HG03460 (cell line): ENCODE data around the gene TMEM272.

ENCODE experiments used
- ATAC-seq: cut with Tn5 transposase; IDR thresholded peaks from one replicate; pipeline ENCODE4 v1.9.1; 2021; ENCODE audit not compliant: unreplicated experiment

Gene TMEM272

DNA sequence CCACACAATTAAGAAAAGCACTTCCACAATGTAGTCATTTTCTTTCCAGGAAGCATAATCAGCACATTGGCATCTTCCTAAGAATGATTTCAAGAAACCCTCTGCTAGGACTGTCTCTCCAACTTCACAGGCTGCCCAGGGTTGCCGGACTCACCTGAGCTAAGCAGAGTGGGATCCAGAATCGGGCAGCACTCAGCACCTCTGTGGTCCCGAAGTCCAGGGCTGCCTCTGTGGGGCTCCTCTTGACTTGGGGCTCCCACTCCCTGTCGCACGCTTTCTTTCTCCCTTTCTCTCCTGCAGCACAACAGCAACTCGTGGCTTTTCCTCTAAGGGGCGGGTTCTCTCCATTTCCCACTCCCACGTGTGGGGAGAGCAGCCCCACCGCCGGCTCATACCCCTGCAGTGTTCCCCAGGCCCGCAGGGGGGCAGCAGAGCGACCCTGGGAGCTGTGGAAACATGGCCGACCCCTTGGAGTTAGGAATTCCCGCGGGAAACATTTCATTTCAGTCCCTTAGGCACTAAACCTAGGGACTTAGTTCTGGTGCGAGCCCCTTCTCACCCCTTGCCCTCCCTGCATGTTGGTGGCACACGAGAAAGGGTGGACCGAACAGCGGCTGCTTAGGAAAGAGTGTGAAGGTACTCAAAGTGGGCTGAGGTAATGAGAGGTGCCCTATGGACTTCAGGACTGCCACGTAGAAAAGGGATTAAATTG, at the start of gene TMEM272:
TMEM272 (minus strand) TSS at position 316 of the 712 bp plus-strand sequence. CDS start 6,647 bp downstream, outside the sequence.
- no peak for ATAC-seq

GRCh38 chr13:51894239-51894638, 49.3 kb upstream of the TMEM272 start:
- no peak for ATAC-seq

GRCh38 chr13:51892657-51893056, 47.7 kb upstream of the TMEM272 start:
- no peak for ATAC-seq

DNA sequence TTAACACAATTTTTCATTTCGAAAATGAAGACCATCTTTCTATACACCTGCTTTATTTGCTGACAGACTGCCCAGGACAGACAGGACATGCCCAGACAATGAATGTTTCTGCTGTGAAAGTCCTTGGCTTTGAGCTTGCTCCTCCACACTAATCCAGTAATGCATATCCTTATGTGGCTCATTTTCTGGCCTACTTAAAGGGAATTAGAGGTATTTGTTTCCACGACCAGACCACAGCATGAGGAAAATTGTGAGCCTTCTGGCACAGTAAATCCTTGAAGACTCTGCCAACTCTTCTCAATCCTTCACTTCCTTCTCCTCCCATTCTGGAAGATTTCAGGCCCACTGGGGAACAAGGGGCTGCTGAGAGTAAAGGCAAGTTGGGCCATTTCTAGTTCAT, 42.5 kb upstream of the TMEM272 start:
- no peak for ATAC-seq

- ATAC-seq, result no peak
Measured at GRCh38 chr13:51885651-51886050, 40.7 kb upstream of the TMEM272 start.

- ATAC-seq, result no peak
Measured at GRCh38 chr13:51883226-51883600, 38.2 kb upstream of the TMEM272 start.

- no peak for ATAC-seq
Measured at GRCh38 chr13:51882570-51883225, 37.7 kb upstream of the TMEM272 start.

DNA sequence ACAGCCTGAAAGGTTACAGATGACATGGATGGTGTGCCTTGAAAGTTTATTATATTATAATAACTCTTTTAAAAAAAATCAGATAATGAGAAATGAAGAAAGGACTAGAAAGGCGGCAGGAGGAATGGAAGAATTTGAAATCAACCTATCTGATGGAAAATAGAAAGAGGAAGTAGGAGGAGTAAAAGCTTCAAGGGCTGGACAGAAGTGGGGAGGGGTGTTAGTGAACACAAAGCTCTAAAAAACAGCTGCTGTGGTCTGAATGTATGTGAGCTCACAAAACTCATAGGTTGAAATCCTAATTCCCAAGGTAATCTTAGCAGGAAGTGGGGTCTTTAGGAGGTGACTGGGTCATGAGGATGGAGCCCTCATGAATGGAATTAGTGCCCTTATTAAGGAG, 36.3 kb upstream of the TMEM272 start:
- ATAC-seq, result no peak

DNA sequence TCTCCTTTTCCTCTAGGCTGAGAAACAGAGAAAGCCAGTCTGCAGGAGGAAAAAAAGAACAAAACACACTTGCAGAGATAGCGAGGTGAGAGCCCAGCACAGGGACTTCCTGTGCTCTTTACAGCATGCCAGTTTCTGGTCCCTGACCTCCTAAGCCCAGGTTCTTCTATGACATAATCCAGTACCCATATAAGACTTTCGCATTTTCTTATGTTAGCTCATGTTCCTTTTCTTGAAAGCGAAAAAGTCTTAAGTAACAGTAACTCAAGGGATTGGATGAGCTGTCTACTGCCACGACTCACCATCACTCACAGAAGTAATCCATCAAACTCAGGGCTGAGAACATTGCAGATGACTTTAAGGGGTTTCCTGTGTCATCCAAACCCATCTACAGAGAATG, 34.2 kb upstream of the TMEM272 start:
- ATAC-seq, result no peak

- no peak for ATAC-seq
Measured at GRCh38 chr13:51874651-51875050, 29.7 kb upstream of the TMEM272 start.

DNA sequence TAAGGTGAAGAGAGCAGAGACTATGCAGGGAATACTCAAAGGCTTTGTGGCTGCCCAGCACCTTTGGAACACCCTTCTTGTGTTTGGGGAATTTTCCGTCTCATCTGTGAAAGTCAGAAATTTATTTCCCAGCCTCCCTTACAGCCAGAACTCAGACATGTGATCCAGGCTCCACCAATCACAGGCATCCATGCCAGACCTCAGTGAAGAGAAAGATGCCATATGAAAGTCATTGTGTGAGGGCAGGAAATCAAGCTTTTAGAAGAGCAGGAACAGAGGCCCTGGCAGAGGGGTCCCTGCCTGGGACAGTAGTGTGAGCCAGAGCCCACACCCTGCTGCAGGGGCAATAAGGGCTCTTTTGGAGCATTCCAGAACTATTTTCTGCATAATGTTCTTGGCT, 28.9 kb upstream of the TMEM272 start:
- no peak for ATAC-seq

- ATAC-seq, result no peak
Measured at GRCh38 chr13:51873117-51873798, 28.3 kb upstream of the TMEM272 start.

GRCh38 chr13:51870616-51871015, 25.6 kb upstream of the TMEM272 start:
- ATAC-seq, result no peak

DNA sequence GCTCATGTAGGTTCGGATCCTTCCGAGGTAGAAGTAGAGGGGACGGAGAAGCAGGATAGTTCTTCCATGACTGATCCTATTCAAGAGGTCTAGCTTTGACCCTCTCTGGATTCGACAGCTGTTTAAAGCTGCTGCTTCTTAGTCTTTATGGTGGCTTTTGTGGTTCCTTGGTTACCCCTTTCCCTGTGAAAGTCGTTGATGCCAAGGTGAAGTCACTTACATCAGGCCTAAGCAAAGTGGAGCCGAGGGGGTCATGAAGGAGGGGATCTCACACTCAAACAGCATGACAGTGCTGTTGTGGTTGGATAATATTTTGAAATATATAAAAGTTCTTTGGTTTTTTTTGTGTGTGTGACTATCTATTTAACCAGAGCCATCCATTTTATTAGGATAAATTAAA, 24.9 kb upstream of the TMEM272 start:
- no peak for ATAC-seq

- ATAC-seq, result no peak
Measured at GRCh38 chr13:51867062-51867461, 22.1 kb upstream of the TMEM272 start.

DNA sequence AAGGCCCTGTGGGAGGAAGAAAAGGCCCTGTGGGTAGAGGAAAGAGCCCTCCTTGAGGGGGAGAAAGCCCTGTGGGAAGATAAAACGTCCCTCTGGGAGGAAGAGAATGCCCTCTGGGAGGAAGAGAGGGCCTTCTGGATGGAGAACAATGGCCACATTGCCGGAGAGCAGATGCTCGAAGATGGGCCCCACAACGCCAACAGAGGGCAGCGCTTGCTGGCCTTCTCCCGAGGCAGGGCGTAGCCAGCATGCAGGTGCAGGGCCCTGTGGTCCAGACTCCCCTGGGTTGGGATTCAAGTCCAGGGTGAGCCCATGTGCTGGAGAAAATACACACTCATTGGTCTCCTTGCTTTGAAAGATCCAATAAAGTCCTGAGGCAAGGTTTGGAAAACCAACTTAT, 20.9 kb upstream of the TMEM272 start:
- ATAC-seq, result no peak

- ATAC-seq, result no peak
Measured at GRCh38 chr13:51862957-51863356, 18.0 kb upstream of the TMEM272 start.

GRCh38 chr13:51861723-51862300, 16.8 kb upstream of the TMEM272 start, which contains the start of gene CCDC70:
Gene CCDC70 (plus strand): TSS chr13:51861969. CDS start chr13:51865412, 3,443 bp downstream.
- no peak for ATAC-seq

- ATAC-seq, result no peak
Measured at GRCh38 chr13:51858433-51859247, 13.7 kb upstream of the TMEM272 start.

DNA sequence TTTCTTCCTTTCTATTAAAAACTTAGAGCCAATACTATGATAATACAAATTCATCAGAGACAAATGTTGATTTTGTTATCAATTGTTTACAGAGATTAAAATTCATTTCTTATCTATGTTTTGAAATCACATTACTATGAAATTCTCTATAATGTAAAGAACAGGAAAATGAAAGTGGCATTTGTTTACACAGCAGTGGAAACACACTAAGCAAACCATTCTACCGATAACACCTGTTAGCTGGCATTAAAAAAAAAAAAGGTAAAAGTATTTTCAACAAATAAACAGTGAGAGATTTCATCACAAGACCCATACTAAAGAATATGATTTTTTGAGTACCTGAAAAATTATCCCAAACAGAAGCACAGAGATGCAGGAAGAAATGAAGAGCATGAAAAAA, 12.0 kb upstream of the TMEM272 start:
- ATAC-seq, result no peak
